ENCODE data around the gene CRLF1.

The CRLF1 gene

DNA sequence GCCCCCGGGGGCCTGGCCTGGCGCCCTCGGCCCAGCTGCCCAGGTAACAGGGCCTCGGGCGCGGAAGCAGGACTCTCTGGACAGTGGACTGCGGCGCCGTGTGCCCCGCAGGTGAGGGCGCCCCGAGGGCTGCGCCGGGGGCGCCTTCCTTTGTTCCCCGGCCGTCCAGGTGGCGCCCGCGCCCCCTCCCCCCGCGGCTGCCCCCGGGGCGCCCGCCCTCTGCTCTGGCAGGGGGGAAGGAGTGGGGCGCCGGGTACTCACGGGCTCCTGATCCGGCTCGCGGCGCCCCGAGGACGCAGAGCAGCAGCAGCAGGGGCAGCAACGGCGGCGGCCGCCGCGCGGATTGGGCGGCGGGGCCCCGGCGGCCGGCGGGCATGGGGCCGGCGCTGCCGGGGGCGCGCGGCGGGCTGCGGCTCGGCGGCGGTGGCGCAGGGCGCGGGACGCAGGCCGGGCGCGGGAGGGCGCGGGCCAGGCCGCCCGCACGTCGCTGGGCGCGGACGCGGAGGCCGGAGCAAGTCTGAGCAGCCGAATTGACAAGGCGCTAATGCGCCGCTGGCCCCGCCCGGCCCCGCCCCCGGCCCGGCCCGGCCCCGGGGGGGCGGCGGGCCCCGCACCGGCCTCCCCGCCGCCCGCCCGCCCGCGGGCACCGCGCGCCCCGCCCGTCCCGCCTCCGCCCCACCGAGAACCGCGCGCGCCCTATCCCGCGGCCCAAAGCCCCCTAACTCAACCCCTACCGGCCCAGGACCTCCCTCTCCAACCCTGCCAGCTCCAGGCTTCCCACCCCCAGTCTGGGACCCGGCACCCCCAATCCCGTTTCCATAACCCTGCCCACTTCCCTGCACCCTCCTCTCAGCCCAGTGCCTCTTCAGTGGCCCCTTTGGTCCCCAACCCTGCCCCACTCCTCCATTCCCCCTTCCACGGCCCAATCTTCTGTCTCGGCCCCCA, at the start of gene CRLF1:
Gene CRLF1 (minus strand): TSS at position 519 of the 945 bp plus-strand sequence. CDS start 143 bp downstream, at position 376.
- TF ChIP-seq POLR2A (IDR thresholded peaks at IDR 0.05; ENCODE audit: low read depth, low read length) = no peak
- DNase-seq (ENCODE audit: insufficient read length, low spot score) (no peak), FAIRE-seq (no peak)

- no peak for FAIRE-seq
- DNase-seq (ENCODE audit: insufficient read length, low spot score) = no peak
- TF ChIP-seq POLR2A (IDR thresholded peaks at IDR 0.05; ENCODE audit: low read depth, low read length) = no peak
Observed at GRCh38 chr19:18655173-18655844, 48.7 kb upstream of the CRLF1 start.

- no peak for DNase-seq (ENCODE audit: insufficient read length, low spot score)
- no peak for TF ChIP-seq POLR2A (IDR thresholded peaks at IDR 0.05; ENCODE audit: low read depth, low read length)
- FAIRE-seq = no peak
Observed at GRCh38 chr19:18654469-18654868, 47.9 kb upstream of the CRLF1 start.

- DNase-seq (ENCODE audit: insufficient read length, low spot score) = no peak
- TF ChIP-seq POLR2A (IDR thresholded peaks at IDR 0.05; ENCODE audit: low read depth, low read length) = no peak
- FAIRE-seq = no peak
Observed at GRCh38 chr19:18653853-18654252, 47.3 kb upstream of the CRLF1 start.

- TF ChIP-seq POLR2A (IDR thresholded peaks at IDR 0.05; ENCODE audit: low read depth, low read length) = no peak
- DNase-seq (ENCODE audit: insufficient read length, low spot score) (no peak), FAIRE-seq (no peak)
Observed at GRCh38 chr19:18651733-18652132, 45.1 kb upstream of the CRLF1 start.

DNA sequence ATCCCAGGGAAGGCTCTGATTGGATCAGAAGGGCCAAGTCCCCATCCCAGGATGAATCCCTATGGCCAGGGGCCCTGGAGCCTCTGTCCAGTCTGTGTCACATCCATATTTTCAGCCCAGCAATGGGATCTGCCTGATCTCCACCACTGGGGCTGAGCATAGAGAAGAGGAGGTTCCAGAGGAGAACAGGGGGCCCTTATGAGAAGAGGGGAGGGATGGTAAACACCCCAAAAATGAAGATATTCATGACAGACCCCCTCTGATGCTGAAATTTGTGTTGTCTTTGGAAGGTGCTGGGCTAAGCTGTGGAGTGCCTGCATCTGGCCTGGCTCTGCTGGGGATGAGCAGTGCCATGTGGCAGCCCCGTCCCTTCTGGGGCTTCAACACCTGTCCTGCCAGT, 44.7 kb upstream of the CRLF1 start:
- DNase-seq (ENCODE audit: insufficient read length, low spot score) = no peak
- FAIRE-seq = no peak
- TF ChIP-seq POLR2A (IDR thresholded peaks at IDR 0.05; ENCODE audit: low read depth, low read length) = no peak

- no peak for DNase-seq (ENCODE audit: insufficient read length, low spot score)
- FAIRE-seq = no peak
- no peak for TF ChIP-seq POLR2A (IDR thresholded peaks at IDR 0.05; ENCODE audit: low read depth, low read length)
Observed at GRCh38 chr19:18650468-18651041, 44.0 kb upstream of the CRLF1 start.

- FAIRE-seq (no peak), DNase-seq (ENCODE audit: insufficient read length, low spot score) (no peak)
- no peak for TF ChIP-seq POLR2A (IDR thresholded peaks at IDR 0.05; ENCODE audit: low read depth, low read length)
Observed at GRCh38 chr19:18650021-18650390, 43.4 kb upstream of the CRLF1 start.

GRCh38 chr19:18649371-18650020, 42.9 kb upstream of the CRLF1 start:
- no peak for TF ChIP-seq POLR2A (IDR thresholded peaks at IDR 0.05; ENCODE audit: low read depth, low read length)
- DNase-seq (ENCODE audit: insufficient read length, low spot score) = no peak
- no peak for FAIRE-seq

GRCh38 chr19:18648973-18649315, 42.3 kb upstream of the CRLF1 start:
- TF ChIP-seq POLR2A (IDR thresholded peaks at IDR 0.05; ENCODE audit: low read depth, low read length) = no peak
- no peak for FAIRE-seq
- DNase-seq (ENCODE audit: insufficient read length, low spot score) = no peak

DNA sequence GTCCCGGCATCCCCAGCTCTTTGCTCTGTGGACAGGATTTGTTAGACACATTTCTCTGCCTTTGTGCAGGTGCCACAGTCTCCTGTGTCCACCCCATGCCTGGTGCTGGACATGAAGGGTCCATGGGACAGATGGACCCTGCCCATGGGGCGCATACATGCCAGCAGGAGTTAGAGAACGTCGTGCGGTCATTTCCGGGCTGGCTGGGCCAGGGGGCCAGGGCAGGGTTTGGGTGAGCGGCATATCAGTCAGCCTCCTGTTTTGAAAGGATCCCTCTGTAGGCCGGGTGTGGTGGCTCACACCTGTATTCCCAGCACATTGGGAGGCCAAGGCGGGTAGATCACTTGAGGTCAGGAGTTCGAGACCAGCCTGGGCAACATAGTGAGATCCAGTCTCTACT, 41.2 kb upstream of the CRLF1 start:
- no peak for DNase-seq (ENCODE audit: insufficient read length, low spot score)
- no peak for TF ChIP-seq POLR2A (IDR thresholded peaks at IDR 0.05; ENCODE audit: low read depth, low read length)
- no peak for FAIRE-seq

- DNase-seq (ENCODE audit: insufficient read length, low spot score) = no peak
- no peak for FAIRE-seq
- TF ChIP-seq POLR2A (IDR thresholded peaks at IDR 0.05; ENCODE audit: low read depth, low read length) = no peak
Observed at GRCh38 chr19:18647371-18647767, 40.8 kb upstream of the CRLF1 start.

DNA sequence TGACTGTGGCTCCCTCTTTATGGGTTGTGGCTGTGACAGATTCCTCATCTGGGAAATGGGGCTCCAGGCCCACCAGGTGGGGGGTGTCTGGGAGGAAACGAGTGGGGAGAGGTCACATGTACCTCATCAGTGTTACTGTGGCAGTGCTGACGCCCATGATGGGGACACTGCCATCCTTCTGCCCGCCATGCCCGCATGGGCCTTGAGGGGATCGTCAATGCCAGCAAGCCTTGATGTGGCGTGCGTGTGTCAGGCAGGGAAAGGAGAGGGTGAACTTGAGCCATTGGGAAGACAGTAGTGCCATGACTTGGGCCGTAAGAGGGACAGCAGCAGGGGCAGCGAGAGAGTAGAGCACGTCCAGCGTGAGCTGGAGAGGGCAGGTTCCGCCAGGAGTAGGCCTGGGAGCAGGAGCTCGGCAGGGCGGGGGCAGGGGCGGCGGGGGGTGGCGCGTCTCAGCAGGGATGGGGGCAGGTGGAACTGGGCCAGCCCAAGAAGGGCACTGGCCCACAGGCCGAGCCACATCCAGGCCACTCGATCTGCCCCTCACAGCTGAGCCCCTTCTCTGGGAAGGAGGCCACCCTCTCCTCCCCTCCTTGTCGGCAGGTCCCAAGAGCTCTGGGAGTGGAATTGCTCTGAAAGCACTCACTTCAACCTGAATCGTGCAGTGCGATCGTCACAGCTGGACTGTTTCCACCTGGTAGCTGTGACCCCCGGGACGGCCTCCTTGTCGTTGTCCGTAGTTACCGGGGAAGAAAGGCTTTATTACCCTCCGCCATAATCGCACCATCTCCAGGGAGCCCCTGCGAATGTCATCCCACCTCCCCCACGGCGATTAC, 40.2 kb upstream of the CRLF1 start:
- DNase-seq (ENCODE audit: insufficient read length, low spot score) (no peak), FAIRE-seq (no peak)
- no peak for TF ChIP-seq POLR2A (IDR thresholded peaks at IDR 0.05; ENCODE audit: low read depth, low read length)
